ENCODE data around the gene PICK1.

PICK1 gene

GRCh38 chr22:38068641-38069371 lies 11.6 kb downstream of the PICK1 start:
- Mint-ChIP-seq H3K9me3 (no peaks in the 10 kb centered on the region), H3K27ac (no peak overlapping the region), H3K27me3 (ENCODE audit: low read depth) (no peaks in the 10 kb centered on the region), H3K36me3 (ENCODE audit: low read depth) (peaks cover 27% of the 10 kb centered on the region), H3K4me1 (peaks cover 23% of the 10 kb centered on the region), H3K4me3 (peak overlapping the region in 1 of 3 experiments; percentile 77)
- TF ChIP-seq, protein P1, sequence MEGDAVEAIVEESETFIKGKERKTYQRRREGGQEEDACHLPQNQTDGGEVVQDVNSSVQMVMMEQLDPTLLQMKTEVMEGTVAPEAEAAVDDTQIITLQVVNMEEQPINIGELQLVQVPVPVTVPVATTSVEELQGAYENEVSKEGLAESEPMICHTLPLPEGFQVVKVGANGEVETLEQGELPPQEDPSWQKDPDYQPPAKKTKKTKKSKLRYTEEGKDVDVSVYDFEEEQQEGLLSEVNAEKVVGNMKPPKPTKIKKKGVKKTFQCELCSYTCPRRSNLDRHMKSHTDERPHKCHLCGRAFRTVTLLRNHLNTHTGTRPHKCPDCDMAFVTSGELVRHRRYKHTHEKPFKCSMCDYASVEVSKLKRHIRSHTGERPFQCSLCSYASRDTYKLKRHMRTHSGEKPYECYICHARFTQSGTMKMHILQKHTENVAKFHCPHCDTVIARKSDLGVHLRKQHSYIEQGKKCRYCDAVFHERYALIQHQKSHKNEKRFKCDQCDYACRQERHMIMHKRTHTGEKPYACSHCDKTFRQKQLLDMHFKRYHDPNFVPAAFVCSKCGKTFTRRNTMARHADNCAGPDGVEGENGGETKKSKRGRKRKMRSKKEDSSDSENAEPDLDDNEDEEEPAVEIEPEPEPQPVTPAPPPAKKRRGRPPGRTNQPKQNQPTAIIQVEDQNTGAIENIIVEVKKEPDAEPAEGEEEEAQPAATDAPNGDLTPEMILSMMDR (IDR thresholded peaks at IDR 0.05; ENCODE audit: unreplicated experiment in 3 of 3), result no peak

DNA sequence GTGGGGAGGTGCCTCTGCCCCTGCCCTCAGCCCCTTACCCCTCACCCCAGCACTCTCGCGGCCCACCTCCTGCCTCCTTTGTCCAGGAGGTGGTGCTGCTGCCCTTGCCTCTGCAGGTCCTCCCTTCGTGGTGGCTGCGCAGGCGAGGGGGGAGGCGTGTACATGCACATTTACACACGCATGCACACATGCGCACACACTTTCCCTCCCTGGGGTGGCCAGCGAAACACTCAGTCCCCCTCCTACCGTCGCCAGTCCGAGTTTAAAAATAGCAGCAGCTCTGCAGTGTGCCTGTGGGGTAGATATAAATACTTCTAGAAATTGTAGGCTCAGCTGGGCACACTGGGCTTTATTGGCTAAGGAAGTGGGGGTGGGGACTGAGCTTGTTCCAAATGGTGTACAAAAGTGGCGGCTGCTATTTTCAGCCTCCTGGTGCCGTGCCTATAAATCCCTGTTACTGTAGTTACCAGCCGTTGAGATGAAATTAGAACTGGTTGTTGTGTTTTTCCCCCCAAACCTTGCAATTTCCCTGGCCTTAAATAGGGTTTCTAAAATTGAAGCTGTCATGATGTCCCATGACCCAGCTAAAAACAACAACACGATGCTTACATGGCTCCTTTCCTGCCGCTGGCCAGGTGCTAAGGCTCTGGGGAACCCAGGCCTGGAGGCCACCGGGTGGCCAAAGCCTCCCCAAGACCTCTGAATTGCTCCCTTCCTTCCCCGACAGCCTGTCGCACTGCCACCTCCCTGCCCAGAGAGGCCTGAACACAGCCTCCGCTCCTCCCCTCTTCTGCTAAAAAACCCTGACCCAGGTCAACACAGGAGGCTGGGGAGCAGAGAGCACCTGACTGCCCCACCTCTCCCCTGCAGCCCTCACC lies 12.4 kb downstream of the PICK1 start:
- H3K27ac Mint-ChIP-seq, result peak overlapping the region; percentile 65 to 81 (median 81)
- H3K4me3 Mint-ChIP-seq, result peak overlapping the region; percentile 12 to 77 (median 25)
- TF ChIP-seq, protein P1 (IDR thresholded peaks at IDR 0.05; ENCODE audit: unreplicated experiment in 3 of 3), result peak; percentile 38 to 52 (median 45)
- no peaks in the 10 kb centered on the region for H3K27me3 Mint-ChIP-seq (ENCODE audit: low read depth)
- H3K9me3 Mint-ChIP-seq, result no peaks in the 10 kb centered on the region
- H3K4me1 Mint-ChIP-seq, result peaks cover 23% of the 10 kb centered on the region
- H3K36me3 Mint-ChIP-seq (ENCODE audit: low read depth), result peaks cover 30% of the 10 kb centered on the region

- Mint-ChIP-seq H3K4me1 (peaks cover 23% of the 10 kb centered on the region), H3K36me3 (ENCODE audit: low read depth) (peaks cover 24% of the 10 kb centered on the region), H3K27ac (peak overlapping the region; percentile 65 to 81 (median 81)), H3K4me3 (peak overlapping the region in 2 of 3 experiments; percentile 12 to 77), H3K27me3 (ENCODE audit: low read depth) (no peaks in the 10 kb centered on the region), H3K9me3 (no peaks in the 10 kb centered on the region)
- TF ChIP-seq, protein P1 (IDR thresholded peaks at IDR 0.05; ENCODE audit: unreplicated experiment in 3 of 3), result no peak
Measured at GRCh38 chr22:38070250-38070921, 13.2 kb downstream of the PICK1 start.

GRCh38 chr22:38071421-38072321 lies 14.5 kb downstream of the PICK1 start:
- peaks cover 18% of the 10 kb centered on the region for H3K36me3 Mint-ChIP-seq (ENCODE audit: low read depth)
- H3K9me3 Mint-ChIP-seq, result no peaks in the 10 kb centered on the region
- peaks cover 19% of the 10 kb centered on the region for H3K4me1 Mint-ChIP-seq
- no peaks in the 10 kb centered on the region for H3K27me3 Mint-ChIP-seq (ENCODE audit: low read depth)
- H3K27ac Mint-ChIP-seq, result no peak overlapping the region
- TF ChIP-seq, protein P1 (IDR thresholded peaks at IDR 0.05; ENCODE audit: unreplicated experiment in 3 of 3), result no peak
- H3K4me3 Mint-ChIP-seq, result no peak overlapping the region
